GM06990 (cell line): ENCODE data around the gene USP31.

Experiments
- DNase-seq: peaks from one replicate; pipeline ENCODE4 v3.0.0-alpha.2; 2011; ENCODE audit not compliant: insufficient read length; ENCODE audit errors: extremely low read depth
- H3K27me3 ChIP-seq: replicated peaks from 2 replicates; pipeline ENCODE4 v1.6.0; 2011; ENCODE audit warnings: low read length; ENCODE audit not compliant: control insufficient read depth, insufficient read depth
- H3K36me3 ChIP-seq: 2 replicates; pipeline ENCODE4 v1.5.1; 2011; ENCODE audit warnings: low read length; ENCODE audit not compliant: control insufficient read depth, insufficient read depth
- H3K4me3 ChIP-seq: replicated peaks from 2 replicates; pipeline ENCODE4 v1.5.1; 2011; ENCODE audit warnings: low read depth, mild to moderate bottlenecking, control low read depth, low read length
- CTCF ChIP-seq: IDR thresholded peaks from 2 replicates; pipeline ENCODE4 v1.5.1; 2011; ENCODE audit warnings: low read length, control low read depth, mild to moderate bottlenecking, inconsistent platforms; ENCODE audit not compliant: insufficient read depth, poor library complexity, severe bottlenecking

The USP31 gene

GRCh38 chr16:23060458-23061320 lies 88.6 kb downstream of the USP31 start:
- Histone ChIP-seq H3K36me3 (no peaks in the 10 kb centered on the region), H3K27me3 (no peaks in the 10 kb centered on the region), H3K4me3 (no peak overlapping the region)
- DNase-seq: no peak
- peak; percentile 86 for TF ChIP-seq CTCF

- Histone ChIP-seq H3K27me3 (no peaks in the 10 kb centered on the region), H3K36me3 (no peaks in the 10 kb centered on the region), H3K4me3 (no peak overlapping the region)
- no peak for TF ChIP-seq CTCF
- DNase-seq: no peak
These were observed 89.8 kb downstream of the USP31 start for GRCh38 chr16:23059433-23059832.

- H3K36me3 ChIP-seq: no peaks in the 10 kb centered on the region
- H3K27me3 ChIP-seq: no peaks in the 10 kb centered on the region
- H3K4me3 ChIP-seq: no peak overlapping the region
- TF ChIP-seq CTCF: no peak
- no peak for DNase-seq
These were observed 90.7 kb downstream of the USP31 start for GRCh38 chr16:23058576-23058975.

- H3K4me3 ChIP-seq: no peak overlapping the region
- no peaks in the 10 kb centered on the region; the same call in 1 of the 2 replicates for H3K27me3 ChIP-seq
- no peak for TF ChIP-seq CTCF
- no peak for DNase-seq
- H3K36me3 ChIP-seq: no peaks in the 10 kb centered on the region
These were observed 92.1 kb downstream of the USP31 start for GRCh38 chr16:23057013-23057596.

GRCh38 chr16:23055481-23055880 lies 93.8 kb downstream of the USP31 start:
- no peak for TF ChIP-seq CTCF
- Histone ChIP-seq H3K36me3 (no peaks in the 10 kb centered on the region), H3K4me3 (no peak overlapping the region), H3K27me3 (no peaks in the 10 kb centered on the region; the same call in 1 of the 2 replicates)
- DNase-seq: no peak
